ENCODE results near the gene CLPSL1.
A peak's percentile ranks its signal among the peaks of the same experiment; 100 is the strongest.

The CLPSL1 gene

GRCh38 chr6:35754452-35755277 is 26.2 kb upstream of the CLPSL1 start:
- H3K27me3 ChIP-seq (ENCODE audit: insufficient read depth, low read depth, severe bottlenecking), result no peaks in the 10 kb centered on the region
- no peak overlapping the region for H3K4me3 ChIP-seq (ENCODE audit: low read depth, low read length)
- no peak overlapping the region for H3K27ac ChIP-seq
- no peaks in the 10 kb centered on the region for H3K9me3 ChIP-seq (ENCODE audit: severe bottlenecking)
- H3K36me3 ChIP-seq, result no peaks in the 10 kb centered on the region
- no peak for DNase-seq
- 0 out of 2 replicates have a peak, but pooled peaks have one; percentile 12 for TF ChIP-seq CTCF (IDR thresholded peaks at IDR 0.05; ENCODE audit: low read depth, low read length)

GRCh38 chr6:35755278-35755924 is 25.4 kb upstream of the CLPSL1 start:
- Histone ChIP-seq H3K4me3 (ENCODE audit: low read depth, low read length) (no peak overlapping the region), H3K27me3 (ENCODE audit: insufficient read depth, low read depth, severe bottlenecking) (no peaks in the 10 kb centered on the region), H3K36me3 (no peaks in the 10 kb centered on the region), H3K9me3 (ENCODE audit: severe bottlenecking) (no peaks in the 10 kb centered on the region), H3K27ac (no peak overlapping the region)
- no peak for TF ChIP-seq CTCF (IDR thresholded peaks at IDR 0.05; ENCODE audit: low read depth, low read length)
- no peak for DNase-seq

GRCh38 chr6:35757456-35758123 is 23.2 kb upstream of the CLPSL1 start:
- no peaks in the 10 kb centered on the region for H3K27me3 ChIP-seq (ENCODE audit: insufficient read depth, low read depth, severe bottlenecking)
- no peaks in the 10 kb centered on the region for H3K9me3 ChIP-seq (ENCODE audit: severe bottlenecking)
- no peak overlapping the region for H3K27ac ChIP-seq
- peak; percentile 79 for DNase-seq
- peak; percentile 91 for TF ChIP-seq CTCF (IDR thresholded peaks at IDR 0.05; ENCODE audit: low read depth, low read length)
- no peaks in the 10 kb centered on the region for H3K36me3 ChIP-seq
- no peak overlapping the region for H3K4me3 ChIP-seq (ENCODE audit: low read depth, low read length)

GRCh38 chr6:35759426-35759825 is 21.4 kb upstream of the CLPSL1 start:
- H3K27ac ChIP-seq, result no peak overlapping the region

GRCh38 chr6:35765739-35766138 is 15.1 kb upstream of the CLPSL1 start:
- no peak for DNase-seq
- H3K36me3 ChIP-seq, result no peaks in the 10 kb centered on the region
- no peaks in the 10 kb centered on the region for H3K9me3 ChIP-seq (ENCODE audit: severe bottlenecking)
- no peak overlapping the region for H3K27ac ChIP-seq
- H3K4me3 ChIP-seq (ENCODE audit: low read depth, low read length), result no peak overlapping the region
- no peak for TF ChIP-seq CTCF (IDR thresholded peaks at IDR 0.05; ENCODE audit: low read depth, low read length)
- no peaks in the 10 kb centered on the region for H3K27me3 ChIP-seq (ENCODE audit: insufficient read depth, low read depth, severe bottlenecking)

More at GRCh38 chr6:35759426-35759825, 21.4 kb upstream of the CLPSL1 start:
- H3K4me3 ChIP-seq (ENCODE audit: low read depth, low read length), result no peak overlapping the region
- H3K36me3 ChIP-seq, result no peaks in the 10 kb centered on the region
- TF ChIP-seq CTCF (IDR thresholded peaks at IDR 0.05; ENCODE audit: low read depth, low read length), result no peak
- H3K9me3 ChIP-seq (ENCODE audit: severe bottlenecking), result no peaks in the 10 kb centered on the region
- no peaks in the 10 kb centered on the region for H3K27me3 ChIP-seq (ENCODE audit: insufficient read depth, low read depth, severe bottlenecking)
- DNase-seq, result no peak
